Bronchial epithelial cell (primary cell): ENCODE results near the gene IPO4. TPM values are rescaled to one million over a fixed set of nuclear protein-coding genes. Genes with fewer than 3 reads are reported as not detected.
"Not testable (repeated sequence)": the region's sequence is repeated elsewhere in the genome, so short reads cannot be mapped to it uniquely, and the experiment has no call there.

Experiments
- DNase-seq: peaks from one replicate; pipeline ENCODE4 v3.0.0-alpha.2; 2010; ENCODE audit warnings: low read depth
- FAIRE-seq: peaks from 2 replicates; lab custom pipeline; 2011; peaks lifted over from hg19 to GRCh38; lab: Jason Lieb, UNC
- H3K27me3 ChIP-seq: 2 replicates; pipeline ENCODE4 v1.5.1; 2011; ENCODE audit warnings: low read length; ENCODE audit not compliant: control insufficient read depth, insufficient read depth
- H3K36me3 ChIP-seq: 2 replicates; pipeline ENCODE4 v1.5.1; 2011; ENCODE audit warnings: low read length; ENCODE audit not compliant: control insufficient read depth, insufficient read depth
- H3K4me3 ChIP-seq: 2 replicates; pipeline ENCODE4 v1.5.1; 2011; ENCODE audit warnings: mild to moderate bottlenecking, low read depth, low read length, control low read depth
- CTCF ChIP-seq: IDR thresholded peaks from 2 replicates; pipeline ENCODE4 v1.5.1; 2011; ENCODE audit warnings: mild to moderate bottlenecking, moderate library complexity, low read length, control low read depth, inconsistent platforms; ENCODE audit not compliant: insufficient read depth, severe bottlenecking
- total RNA-seq: library from RNA; depleted of rRNA; stranded (reverse); fragments of >200 nt; gene quantifications from 2 replicates; pipeline ENCODE4 v1.2.1, GENCODE V29; 2014

The IPO4 gene
- total RNA-seq, 1 donor from 2014 or later: 41.9 TPM

GRCh38 chr14:24228902-24229301 is 40.3 kb upstream of the IPO4 start:
- Histone ChIP-seq H3K4me3 (no peak overlapping the region), H3K27me3 (no peaks in the 10 kb centered on the region), H3K36me3 (peaks cover 3% of the 10 kb centered on the region)
- no peak for TF ChIP-seq CTCF
- DNase-seq (no peak), FAIRE-seq (no peak)

GRCh38 chr14:24226473-24226872 is 37.9 kb upstream of the IPO4 start:
- Histone ChIP-seq H3K36me3 (peaks cover 3% of the 10 kb centered on the region), H3K4me3 (no peak overlapping the region), H3K27me3 (no peaks in the 10 kb centered on the region)
- FAIRE-seq: no peak
- no peak for TF ChIP-seq CTCF
- DNase-seq: no peak

- H3K27me3 ChIP-seq: no peaks in the 10 kb centered on the region
- DNase-seq: peak; percentile 97
- peaks cover 1% of the 10 kb centered on the region for H3K36me3 ChIP-seq
- TF ChIP-seq CTCF: no peak
- no peak overlapping the region for H3K4me3 ChIP-seq
- no peak for FAIRE-seq
Observed at GRCh38 chr14:24224618-24225071, 36.0 kb upstream of the IPO4 start.

GRCh38 chr14:24222987-24223386 is 34.4 kb upstream of the IPO4 start:
- FAIRE-seq, DNase-seq, H3K4me3 ChIP-seq, H3K36me3 ChIP-seq, H3K27me3 ChIP-seq: not testable (repeated sequence)

GRCh38 chr14:24219521-24219920 is 30.9 kb upstream of the IPO4 start:
- H3K36me3 ChIP-seq: peaks cover 1% of the 10 kb centered on the region
- no peak for TF ChIP-seq CTCF
- no peaks in the 10 kb centered on the region for H3K27me3 ChIP-seq

GRCh38 chr14:24219080-24219479 is 30.5 kb upstream of the IPO4 start:
- peaks cover 1% of the 10 kb centered on the region for H3K36me3 ChIP-seq
- DNase-seq (no peak), FAIRE-seq (no peak)
- no peak overlapping the region for H3K4me3 ChIP-seq
- TF ChIP-seq CTCF: no peak
- no peaks in the 10 kb centered on the region for H3K27me3 ChIP-seq

More at GRCh38 chr14:24219521-24219920, 30.9 kb upstream of the IPO4 start:
- no peak overlapping the region for H3K4me3 ChIP-seq
- FAIRE-seq (no peak), DNase-seq (no peak)

GRCh38 chr14:24216876-24217275 is 28.3 kb upstream of the IPO4 start:
- H3K4me3 ChIP-seq, DNase-seq, H3K27me3 ChIP-seq, FAIRE-seq, H3K36me3 ChIP-seq: not testable (repeated sequence)
